Measurements from ENCODE around the gene KCNT2.
"Not testable (repeated sequence)": the region's sequence is repeated elsewhere in the genome, so short reads cannot be mapped to it uniquely, and the experiment has no call there.

KCNT2 gene

DNA sequence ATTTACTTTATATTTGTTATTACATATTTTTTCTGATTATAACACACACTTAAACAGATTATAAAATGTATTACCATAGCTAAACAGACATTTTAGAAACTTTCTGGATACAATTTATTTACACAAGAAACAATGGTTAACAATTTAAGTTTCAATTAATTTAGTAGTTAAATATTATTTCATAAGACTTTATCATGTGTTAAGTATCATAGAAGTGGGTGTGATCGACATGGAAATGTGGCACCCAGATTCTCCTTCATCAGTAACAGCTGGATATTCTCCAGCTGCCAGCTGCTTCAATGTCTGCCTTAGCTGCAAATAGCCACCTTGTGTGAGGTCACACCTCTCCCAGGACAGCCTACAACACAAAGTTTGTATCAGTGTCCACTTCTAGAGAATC, 97.8 kb downstream of the KCNT2 start:
- DNase-seq: no peak

GRCh38 chr1:196504224-196504623, 104.0 kb downstream of the KCNT2 start:
- not testable (repeated sequence) for DNase-seq

GRCh38 chr1:196502437-196502836, 105.8 kb downstream of the KCNT2 start:
- DNase-seq: no peak

DNA sequence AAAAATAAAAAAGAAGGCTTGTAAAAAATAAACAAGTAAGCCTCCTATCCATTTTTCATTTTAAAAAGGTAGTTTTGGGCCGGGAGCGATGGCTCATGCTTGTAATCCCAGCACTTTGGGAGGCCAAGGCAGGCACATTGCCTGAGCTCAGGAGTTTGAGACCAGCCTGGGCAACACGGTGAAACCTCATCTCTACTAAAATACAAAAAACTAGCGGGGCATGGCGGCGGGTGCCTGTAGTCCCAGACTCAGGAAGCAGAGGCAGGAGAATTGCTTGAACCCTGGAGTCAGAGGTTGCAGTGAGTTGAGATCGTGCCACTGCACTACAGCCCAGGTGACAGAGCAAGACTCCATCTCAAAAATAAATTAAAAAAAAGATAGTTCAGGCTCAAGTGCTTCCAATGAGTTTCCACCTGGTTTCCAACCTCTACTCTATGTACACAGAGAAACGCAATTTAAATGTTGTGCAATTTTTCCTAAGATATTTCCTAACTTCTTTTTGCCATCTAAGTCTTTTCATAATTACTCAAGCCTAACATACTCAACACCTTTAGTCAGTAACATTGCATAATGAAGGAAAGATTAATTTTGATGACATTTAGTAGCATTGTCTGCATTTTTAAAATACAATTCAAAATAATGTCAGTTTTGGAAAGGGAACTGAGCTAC, 106.3 kb downstream of the KCNT2 start:
- no peak for DNase-seq

DNA sequence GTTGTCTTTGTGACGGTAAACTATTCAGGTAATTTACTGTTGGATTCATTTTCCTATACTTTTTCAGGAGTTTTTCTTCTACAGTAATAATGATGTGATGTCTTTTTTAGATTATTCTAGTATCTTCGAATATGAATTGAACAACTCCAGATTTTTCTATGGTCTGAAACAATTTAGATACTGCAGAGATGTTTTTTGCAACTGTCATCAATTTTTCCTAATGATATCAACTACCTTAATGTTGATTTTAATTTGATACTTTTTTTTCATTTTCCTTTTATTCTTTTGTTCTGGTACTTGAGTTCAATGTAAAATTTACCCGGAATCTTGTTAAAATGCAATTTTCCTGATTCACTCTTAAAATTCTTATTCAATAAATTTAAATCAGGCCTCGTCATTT, 110.4 kb downstream of the KCNT2 start:
- DNase-seq: no peak

GRCh38 chr1:196494766-196495165, 113.5 kb downstream of the KCNT2 start:
- no peak for DNase-seq

DNA sequence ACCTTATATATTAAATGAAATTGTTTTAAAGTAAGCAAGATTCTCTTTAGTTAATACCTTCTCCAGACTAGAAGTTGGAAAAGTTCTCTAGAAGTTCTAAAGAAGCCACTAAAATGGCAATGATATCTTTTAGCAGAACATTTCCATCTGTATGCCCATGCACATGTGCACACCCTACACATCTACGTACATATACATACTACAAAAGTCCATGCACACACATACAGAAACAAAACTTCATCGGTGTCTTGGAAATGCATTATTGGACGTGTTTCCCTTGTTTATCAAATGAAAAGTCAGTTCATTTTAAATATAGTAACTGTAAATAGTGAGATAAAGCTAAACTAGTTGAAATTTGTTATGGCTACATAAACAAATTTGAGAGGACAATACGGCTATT, 114.4 kb downstream of the KCNT2 start:
- no peak for DNase-seq

DNA sequence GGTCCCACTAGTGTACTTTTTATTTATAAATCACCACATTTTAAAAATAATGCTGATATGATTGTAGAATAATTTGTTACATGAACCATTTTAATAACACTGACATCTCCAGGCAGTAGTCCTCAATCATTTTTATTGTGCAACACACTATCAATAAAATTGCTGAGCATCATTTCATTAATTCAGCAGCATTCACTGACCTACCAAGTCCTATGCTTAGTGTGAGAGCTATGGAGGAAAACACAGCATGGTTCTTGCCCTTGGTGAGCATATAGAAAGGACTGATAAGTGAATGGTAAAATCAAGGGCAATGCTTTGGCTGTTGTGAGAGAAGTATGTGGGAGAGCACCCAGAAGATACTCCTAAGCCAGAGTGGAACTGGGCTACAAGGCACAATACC, 119.7 kb downstream of the KCNT2 start:
- no peak for DNase-seq

GRCh38 chr1:196486346-196486745, 121.9 kb downstream of the KCNT2 start:
- no peak for DNase-seq

DNA sequence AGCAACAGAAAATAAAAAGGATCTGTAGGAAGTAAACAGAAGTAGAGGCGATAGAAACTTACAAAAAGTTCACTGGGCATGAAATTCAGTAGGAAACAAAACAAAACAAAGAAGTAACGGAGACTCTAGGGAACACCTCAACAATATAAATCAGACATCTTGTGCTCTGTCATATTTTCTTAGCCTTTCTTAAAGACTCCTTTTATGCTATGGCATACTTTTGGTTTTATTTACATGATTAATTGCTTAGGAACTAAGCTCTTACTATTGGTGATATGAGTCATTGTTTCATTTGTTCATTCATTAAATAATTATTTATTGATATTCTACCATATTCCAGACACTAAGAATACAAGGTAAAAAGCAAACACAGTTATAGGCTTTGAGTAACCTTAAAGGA, 126.6 kb downstream of the KCNT2 start:
- DNase-seq: no peak

DNA sequence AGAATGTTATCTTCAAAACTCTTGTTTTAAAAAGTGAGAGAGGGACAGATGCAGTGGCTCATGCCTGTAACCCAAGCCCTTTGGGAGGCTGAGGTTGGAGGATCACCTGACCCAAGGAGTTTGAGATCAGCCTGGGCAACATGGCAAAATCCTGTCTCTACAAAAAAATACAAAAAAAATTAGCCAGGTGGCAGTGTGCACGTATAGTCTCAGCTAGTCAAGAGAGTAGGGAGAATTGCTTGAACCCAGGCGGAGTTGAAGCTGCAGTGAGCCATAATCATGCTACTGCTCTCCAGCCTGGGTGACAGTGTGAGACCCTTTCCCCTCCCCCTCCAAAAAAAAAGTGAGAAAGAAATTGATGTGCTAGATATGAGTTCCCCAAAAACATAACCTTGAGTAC, 131.0 kb downstream of the KCNT2 start:
- no peak for DNase-seq

DNA sequence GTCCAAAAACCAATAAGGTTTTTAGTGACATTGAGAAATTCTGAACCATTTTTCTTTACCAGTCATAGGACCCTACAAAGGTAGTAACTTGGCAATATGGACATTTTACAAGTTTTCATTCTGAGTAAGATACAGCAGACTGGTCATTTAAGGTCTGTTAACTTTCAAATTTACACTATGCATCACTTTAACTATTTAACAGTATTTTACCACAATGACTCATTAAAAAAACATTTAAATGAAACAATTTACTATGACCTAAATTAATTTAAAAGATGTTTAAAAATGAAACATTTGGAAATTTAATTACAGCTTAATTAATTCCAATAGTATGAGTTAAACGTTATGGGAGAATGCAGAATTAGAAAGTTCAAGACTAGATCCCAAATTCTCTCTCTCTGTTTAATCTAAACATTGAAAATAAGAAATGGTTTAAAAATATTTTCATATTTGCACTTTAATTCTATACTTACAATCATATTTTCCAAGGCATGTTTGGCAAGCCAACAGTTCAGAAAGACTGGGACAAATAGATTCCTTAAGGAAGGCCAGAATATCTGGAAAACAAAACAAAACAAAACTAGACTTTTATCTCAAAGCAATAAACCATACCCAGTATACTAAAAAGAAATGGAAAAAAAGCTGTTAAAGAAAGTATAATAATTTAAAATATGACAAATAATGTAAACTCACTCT, 140.9 kb downstream of the KCNT2 start:
- no peak for DNase-seq

DNA sequence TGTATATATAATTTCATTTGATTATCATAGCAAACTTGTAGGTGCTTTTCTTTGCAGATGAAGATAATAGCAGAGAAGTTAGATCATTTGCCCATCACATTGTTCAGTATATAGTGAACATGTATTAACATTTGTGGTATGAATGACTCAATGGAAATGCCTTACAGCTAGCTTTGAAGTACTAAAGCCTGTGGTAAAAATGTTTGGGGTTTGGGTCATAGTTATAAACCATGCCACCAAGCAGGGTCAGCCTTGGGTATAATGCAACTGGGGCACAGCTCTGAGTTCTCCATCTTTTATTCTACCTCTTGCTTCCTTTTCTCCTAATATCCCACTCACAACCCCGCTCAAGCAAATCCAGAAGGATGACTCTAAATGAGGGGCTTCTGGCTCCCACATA, 141.6 kb downstream of the KCNT2 start:
- DNase-seq: no peak

GRCh38 chr1:196466166-196466565, 142.1 kb downstream of the KCNT2 start:
- no peak for DNase-seq

- DNase-seq: no peak
Measured at GRCh38 chr1:196464480-196464941, 143.7 kb downstream of the KCNT2 start.

DNA sequence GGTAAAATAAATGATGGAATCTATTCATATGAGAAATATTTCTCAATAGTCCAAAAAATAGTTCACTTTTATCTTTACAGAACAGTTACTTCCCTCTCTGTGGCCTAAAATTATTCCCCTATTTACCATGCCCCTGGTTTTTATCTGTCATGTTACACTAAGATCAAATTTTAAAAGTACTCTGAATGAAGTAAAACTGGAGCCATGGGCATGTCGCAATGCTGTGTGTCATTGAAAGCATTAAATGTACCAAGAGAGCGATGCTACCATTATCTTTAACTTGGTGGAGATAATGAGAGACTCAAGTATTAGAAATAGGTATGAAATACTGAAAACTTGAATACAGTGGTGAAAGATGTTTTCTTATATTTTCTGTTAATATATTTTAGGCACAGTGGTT, 146.2 kb downstream of the KCNT2 start:
- DNase-seq: no peak

- no peak for DNase-seq
Measured at GRCh38 chr1:196461521-196461920, 146.7 kb downstream of the KCNT2 start.

DNA sequence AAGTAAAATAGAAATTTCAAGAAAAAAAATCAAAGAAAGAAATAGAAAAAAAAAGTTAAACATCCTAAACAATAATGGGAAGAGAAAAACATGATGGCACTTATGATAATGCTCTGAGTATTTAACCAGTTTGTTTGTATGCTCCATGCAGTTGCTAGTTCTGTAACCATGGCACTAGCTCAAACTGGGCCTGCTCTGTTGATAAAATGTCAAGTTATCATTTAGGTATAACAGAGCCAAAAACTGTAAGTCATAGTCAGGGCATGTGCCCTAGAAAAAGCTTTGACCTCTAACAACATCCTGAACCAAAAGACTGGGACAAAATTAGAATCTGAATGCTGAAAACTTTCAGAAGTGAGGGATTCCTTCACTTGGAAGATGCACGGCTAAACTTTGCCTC, 148.9 kb downstream of the KCNT2 start:
- DNase-seq: no peak

DNA sequence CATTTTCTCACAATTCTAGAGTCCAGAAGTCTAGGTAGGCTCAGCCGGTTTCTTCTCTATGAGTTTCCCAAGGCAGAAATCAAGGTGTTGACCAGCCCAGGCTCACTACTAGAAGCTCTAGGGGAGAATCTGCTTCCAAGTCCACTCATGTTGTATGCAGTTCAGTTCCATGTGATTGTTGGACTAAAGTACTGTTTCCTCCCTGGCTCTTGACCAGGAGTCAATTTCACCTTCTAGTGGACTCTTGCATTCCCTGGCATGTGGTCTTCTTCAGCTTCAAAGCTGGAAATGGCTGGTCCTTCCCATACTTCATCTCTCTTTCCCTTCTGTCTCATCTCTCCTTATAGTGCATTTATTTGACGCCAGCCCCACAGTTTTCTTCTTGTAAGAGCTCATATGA, 153.4 kb downstream of the KCNT2 start:
- DNase-seq: no peak

DNA sequence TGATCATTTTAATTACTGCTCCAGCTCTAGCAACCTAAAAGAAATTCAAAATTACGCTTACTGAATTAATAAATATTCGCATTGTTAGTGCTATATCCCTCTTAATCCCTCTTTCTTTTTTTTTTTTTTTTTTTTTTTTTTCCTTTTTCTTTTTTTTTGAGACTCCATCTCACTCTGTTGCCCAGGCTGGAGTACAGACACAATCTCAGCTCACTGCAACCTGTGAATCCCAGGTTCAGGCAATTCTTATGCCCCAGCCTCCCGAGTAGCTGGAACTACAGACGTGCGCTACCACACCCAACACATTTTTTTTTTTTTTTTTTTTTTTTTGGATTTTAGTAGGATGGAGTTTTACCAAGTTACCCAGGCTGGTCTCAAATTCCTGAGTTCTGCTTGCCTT, 157.1 kb downstream of the KCNT2 start:
- no peak for DNase-seq

DNA sequence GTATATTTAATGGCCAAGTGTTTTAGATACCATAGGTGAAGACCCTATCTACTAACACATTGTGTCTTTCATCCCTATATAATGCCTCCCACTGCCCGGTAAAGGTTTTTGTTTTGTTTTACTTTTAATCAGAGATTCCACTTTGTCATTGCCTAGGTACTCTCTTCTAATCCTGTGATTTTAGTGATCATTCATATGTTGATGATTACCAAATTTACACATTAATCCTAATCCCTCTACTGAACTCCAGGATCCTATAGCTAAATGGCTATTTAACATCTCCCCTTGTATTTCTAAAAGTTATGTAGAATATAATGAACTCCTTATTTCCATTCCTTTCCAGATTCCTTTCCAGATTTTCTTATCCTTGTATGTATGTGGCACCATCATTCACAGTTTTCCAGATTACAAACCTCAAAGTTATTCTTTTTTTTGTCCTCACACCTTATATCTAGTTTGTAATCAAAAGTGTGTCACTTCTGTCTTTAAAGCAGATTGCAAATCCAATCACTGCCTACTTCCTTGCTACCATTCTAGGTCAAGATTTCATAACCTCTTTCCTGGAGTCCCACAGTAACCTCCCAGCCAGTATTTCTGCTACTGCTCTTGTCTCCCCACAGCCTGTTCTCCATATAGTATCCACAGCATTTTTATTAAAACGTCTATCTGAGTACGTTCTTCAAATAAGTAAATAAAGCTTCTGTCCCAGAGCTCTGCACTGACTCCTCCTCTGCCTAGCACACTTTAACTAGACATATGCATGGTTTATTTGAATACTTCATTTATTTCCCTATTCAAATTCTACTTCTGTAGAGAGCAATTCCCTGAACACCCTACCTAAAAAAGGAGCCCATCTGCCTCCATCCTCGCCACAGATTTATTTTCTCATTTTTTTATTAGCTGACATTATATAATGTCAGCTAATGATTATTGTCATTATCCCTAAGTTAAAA, 157.8 kb downstream of the KCNT2 start:
- DNase-seq: no peak

- no peak for DNase-seq
Measured at GRCh38 chr1:196449460-196449859, 158.8 kb downstream of the KCNT2 start.

GRCh38 chr1:196445775-196446174, 162.5 kb downstream of the KCNT2 start:
- no peak for DNase-seq

DNA sequence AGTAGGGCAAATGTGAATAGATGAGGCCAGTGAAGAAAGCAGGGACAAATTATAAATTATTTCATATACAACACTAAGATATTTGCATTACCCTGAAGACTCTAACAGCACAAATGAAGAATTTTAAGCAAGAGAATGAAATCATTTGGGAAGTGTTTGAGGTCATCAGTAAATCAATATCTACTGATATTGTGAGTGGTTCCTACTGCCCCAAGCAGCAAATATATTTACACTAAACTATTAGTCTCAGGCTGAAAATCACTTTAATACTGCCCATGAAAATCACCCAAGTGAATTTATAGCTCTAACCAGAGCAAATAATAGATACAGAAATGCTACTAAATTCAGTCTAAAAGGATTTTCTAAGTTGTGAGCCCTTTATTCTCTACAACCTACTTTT, 163.6 kb downstream of the KCNT2 start:
- no peak for DNase-seq
